NCI-H1105 (cell line): ENCODE data around the gene BCORL1.

Experiments
- DNase-seq: peaks from one replicate; lab custom pipeline; 2025; lab: John Stamatoyannopoulos, UW

The BCORL1 gene

GRCh38 chrX:130066975-130067615 lies 84.7 kb downstream of the BCORL1 start:
- no peak for DNase-seq

GRCh38 chrX:130071611-130072344 lies 89.3 kb downstream of the BCORL1 start:
- DNase-seq: no peak

- no peak for DNase-seq
These were observed 89.9 kb downstream of the BCORL1 start for GRCh38 chrX:130072345-130072740.

- no peak for DNase-seq
These were observed 93.3 kb downstream of the BCORL1 start for GRCh38 chrX:130075777-130076176.

- DNase-seq: peak; percentile 16
These were observed 97.5 kb downstream of the BCORL1 start for GRCh38 chrX:130079824-130080406.

GRCh38 chrX:130080791-130081367 lies 98.4 kb downstream of the BCORL1 start:
- no peak for DNase-seq

GRCh38 chrX:130081421-130082045 lies 99.1 kb downstream of the BCORL1 start:
- DNase-seq: no peak

GRCh38 chrX:130082244-130083106 lies 100.0 kb downstream of the BCORL1 start:
- no peak for DNase-seq

GRCh38 chrX:130083107-130083490 lies 100.7 kb downstream of the BCORL1 start:
- DNase-seq: no peak

GRCh38 chrX:130083656-130084382 lies 101.4 kb downstream of the BCORL1 start:
- no peak for DNase-seq

- DNase-seq: no peak
These were observed 102.3 kb downstream of the BCORL1 start for GRCh38 chrX:130084631-130085237.

- DNase-seq: no peak
These were observed 103.4 kb downstream of the BCORL1 start for GRCh38 chrX:130085551-130086446.

GRCh38 chrX:130086447-130087206 lies 104.2 kb downstream of the BCORL1 start:
- DNase-seq: no peak

- DNase-seq: no peak
These were observed 107.9 kb downstream of the BCORL1 start for GRCh38 chrX:130090364-130090763.

- DNase-seq: no peak
These were observed 109.6 kb downstream of the BCORL1 start for GRCh38 chrX:130091980-130092522.

- DNase-seq: no peak
These were observed 110.8 kb downstream of the BCORL1 start for GRCh38 chrX:130093271-130093670.

GRCh38 chrX:130094696-130095095 lies 112.3 kb downstream of the BCORL1 start:
- no peak for DNase-seq
